Thyroid gland (tissue), 4 donors: ENCODE data around the gene HNRNPA0.

Experiments used
- POLR2A ChIP-seq, 2 donors: fragments of 450-650 bp; IDR thresholded peaks; one replicate each; pipeline ENCODE4 v1.6.1; 2017; ENCODE audit warnings: antibody characterized with exemption in 2 of 2, mild to moderate bottlenecking in 2 of 2, moderate library complexity in 1 of 2
- TF ChIP-seq, protein P1 (sequence below), 6 experiments: fragments of 200-600 bp in 3 of 6; fragments of 450-650 bp in 3 of 6; sonication (generic) in 3 of 6; IDR thresholded peaks; one replicate each; pipeline ENCODE4 v1.5.1; 2016 to 2019; ENCODE audit warnings: antibody characterized with exemption in 6 of 6, mild to moderate bottlenecking in 2 of 6, inconsistent platforms in 1 of 6, moderate library complexity in 1 of 6

GRCh38 chr5:137782055-137782454, 27.9 kb upstream of the HNRNPA0 start:
- TF ChIP-seq POLR2A (IDR thresholded peaks at IDR 0.05) = no peak
- TF ChIP-seq, protein P1, sequence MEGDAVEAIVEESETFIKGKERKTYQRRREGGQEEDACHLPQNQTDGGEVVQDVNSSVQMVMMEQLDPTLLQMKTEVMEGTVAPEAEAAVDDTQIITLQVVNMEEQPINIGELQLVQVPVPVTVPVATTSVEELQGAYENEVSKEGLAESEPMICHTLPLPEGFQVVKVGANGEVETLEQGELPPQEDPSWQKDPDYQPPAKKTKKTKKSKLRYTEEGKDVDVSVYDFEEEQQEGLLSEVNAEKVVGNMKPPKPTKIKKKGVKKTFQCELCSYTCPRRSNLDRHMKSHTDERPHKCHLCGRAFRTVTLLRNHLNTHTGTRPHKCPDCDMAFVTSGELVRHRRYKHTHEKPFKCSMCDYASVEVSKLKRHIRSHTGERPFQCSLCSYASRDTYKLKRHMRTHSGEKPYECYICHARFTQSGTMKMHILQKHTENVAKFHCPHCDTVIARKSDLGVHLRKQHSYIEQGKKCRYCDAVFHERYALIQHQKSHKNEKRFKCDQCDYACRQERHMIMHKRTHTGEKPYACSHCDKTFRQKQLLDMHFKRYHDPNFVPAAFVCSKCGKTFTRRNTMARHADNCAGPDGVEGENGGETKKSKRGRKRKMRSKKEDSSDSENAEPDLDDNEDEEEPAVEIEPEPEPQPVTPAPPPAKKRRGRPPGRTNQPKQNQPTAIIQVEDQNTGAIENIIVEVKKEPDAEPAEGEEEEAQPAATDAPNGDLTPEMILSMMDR (IDR thresholded peaks at IDR 0.05) = no peak
